ENCODE measurements around the gene CDKL2. TPM values are rescaled to one million over a fixed set of nuclear protein-coding genes. Genes with fewer than 3 reads are reported as not detected.

Gene CDKL2
- total and polyA plus RNA-seq, 9 of the 15 experiments (the other 6 are each of a cell fraction or from before 2014, with no cell fraction given) = 0.01 to 0.16 TPM; not detected in 7

DNA sequence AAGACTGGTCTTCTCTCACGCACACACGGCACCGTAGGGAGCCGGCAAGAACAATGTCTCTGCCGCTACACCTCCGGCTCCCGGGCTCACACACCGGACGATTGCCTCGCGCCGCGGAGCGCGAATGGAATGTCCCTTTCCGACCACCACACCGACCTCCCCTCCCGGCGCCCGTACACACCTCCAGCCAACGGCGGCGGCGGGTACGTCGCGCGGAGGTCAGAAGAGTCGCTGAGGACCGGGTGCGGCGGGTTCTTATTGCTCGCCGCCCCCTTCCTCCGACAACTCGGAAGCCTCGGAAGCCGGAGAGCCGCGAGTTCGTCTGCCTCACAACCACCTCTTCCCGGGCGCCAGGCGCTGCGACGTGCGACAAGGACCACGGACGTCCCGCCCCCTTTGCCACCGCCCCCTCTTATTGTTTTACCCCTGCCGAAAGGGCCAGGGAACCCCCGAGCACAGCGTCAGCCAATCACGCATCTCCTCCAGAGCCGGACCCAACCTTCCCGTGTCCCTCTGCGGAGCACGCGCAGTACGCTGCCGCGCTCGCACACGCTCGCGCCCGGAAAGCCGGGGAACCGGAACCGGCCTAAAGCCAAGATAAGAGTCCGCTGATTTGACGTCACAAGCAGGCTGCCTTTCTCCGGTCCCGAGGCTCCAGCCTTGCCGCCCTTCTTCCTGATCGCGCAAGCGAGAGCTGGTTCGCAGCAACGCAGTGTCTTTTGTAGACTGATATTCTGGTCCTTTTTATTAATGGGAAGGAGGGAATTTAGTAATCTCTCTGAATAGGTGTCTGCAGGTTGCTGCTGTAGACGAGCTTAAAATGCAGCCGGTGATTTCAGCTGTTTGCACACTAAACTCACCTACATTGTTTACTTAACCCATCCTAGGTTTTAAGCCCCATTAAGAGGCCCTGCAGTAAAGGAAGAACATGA, 43.0 kb upstream of the CDKL2 start, which contains the start of gene G3BP2 (continued):
- TF ChIP-seq CREM (IDR thresholded peaks at IDR 0.05; ENCODE audit: low read depth) (peak; percentile 96), PHF21A (IDR thresholded peaks at IDR 0.05; ENCODE audit: borderline replicate concordance, low read depth) (no peak), CREB1 (IDR thresholded peaks at IDR 0.05) (peak; percentile 86), CREB1 (CRISPR knock-in tag; IDR thresholded peaks at IDR 0.05) (peak; percentile 91), TAF7 (tag; IDR thresholded peaks at IDR 0.05) (peak; percentile 53; the same call in 1 of the 2 replicates), GABPB1 (CRISPR knock-in tag; IDR thresholded peaks at IDR 0.05) (peak; percentile 89), ZNF764 (CRISPR knock-in tag; IDR thresholded peaks at IDR 0.05; ENCODE audit: low read depth) (no peak), CBFB (CRISPR knock-in tag; IDR thresholded peaks at IDR 0.05) (no peak), PML (IDR thresholded peaks at IDR 0.05; ENCODE audit: low read length) (peak; percentile 67; the same call in 1 of the 2 replicates), E2F3 (CRISPR knock-in tag; IDR thresholded peaks at IDR 0.05) (no peak), HNRNPK (IDR thresholded peaks at IDR 0.05; ENCODE audit: low read depth, low read length, poor library complexity, severe bottlenecking) (no peak), MYC (IDR thresholded peaks at IDR 0.05; ENCODE audit: low read depth, low read length) (peak; percentile 89), MYC (CRISPR knock-in tag; IDR thresholded peaks at IDR 0.05; ENCODE audit: borderline replicate concordance, low read depth) (no peak), RBM22 (IDR thresholded peaks at IDR 0.05; ENCODE audit: low read depth, low read length, poor library complexity, severe bottlenecking) (peak; percentile 83), BCOR (IDR thresholded peaks at IDR 0.05) (no peak; the same call in 1 of the 2 replicates)
- TF ChIP-seq, protein P1, sequence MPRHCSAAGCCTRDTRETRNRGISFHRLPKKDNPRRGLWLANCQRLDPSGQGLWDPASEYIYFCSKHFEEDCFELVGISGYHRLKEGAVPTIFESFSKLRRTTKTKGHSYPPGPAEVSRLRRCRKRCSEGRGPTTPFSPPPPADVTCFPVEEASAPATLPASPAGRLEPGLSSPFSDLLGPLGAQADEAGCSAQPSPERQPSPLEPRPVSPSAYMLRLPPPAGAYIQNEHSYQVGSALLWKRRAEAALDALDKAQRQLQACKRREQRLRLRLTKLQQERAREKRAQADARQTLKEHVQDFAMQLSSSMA (CRISPR knock-in tag; IDR thresholded peaks at IDR 0.05) = no peak
- TF ChIP-seq, protein P2, sequence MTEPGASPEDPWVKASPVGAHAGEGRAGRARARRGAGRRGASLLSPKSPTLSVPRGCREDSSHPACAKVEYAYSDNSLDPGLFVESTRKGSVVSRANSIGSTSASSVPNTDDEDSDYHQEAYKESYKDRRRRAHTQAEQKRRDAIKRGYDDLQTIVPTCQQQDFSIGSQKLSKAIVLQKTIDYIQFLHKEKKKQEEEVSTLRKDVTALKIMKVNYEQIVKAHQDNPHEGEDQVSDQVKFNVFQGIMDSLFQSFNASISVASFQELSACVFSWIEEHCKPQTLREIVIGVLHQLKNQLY (CRISPR knock-in tag; conservative IDR thresholded peaks at IDR 0.05) = no peak
- TF ChIP-seq, protein P3, sequence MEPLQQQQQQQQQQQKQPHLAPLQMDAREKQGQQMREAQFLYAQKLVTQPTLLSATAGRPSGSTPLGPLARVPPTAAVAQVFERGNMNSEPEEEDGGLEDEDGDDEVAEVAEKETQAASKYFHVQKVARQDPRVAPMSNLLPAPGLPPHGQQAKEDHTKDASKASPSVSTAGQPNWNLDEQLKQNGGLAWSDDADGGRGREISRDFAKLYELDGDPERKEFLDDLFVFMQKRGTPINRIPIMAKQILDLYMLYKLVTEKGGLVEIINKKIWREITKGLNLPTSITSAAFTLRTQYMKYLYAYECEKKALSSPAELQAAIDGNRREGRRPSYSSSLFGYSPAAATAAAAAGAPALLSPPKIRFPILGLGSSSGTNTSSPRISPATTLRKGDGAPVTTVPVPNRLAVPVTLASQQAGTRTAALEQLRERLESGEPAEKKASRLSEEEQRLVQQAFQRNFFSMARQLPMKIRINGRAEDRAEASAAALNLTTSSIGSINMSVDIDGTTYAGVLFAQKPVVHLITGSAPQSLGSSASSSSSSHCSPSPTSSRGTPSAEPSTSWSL (CRISPR knock-in tag; IDR thresholded peaks at IDR 0.05; ENCODE audit: borderline replicate concordance) = no peak
- TF ChIP-seq, protein P4, sequence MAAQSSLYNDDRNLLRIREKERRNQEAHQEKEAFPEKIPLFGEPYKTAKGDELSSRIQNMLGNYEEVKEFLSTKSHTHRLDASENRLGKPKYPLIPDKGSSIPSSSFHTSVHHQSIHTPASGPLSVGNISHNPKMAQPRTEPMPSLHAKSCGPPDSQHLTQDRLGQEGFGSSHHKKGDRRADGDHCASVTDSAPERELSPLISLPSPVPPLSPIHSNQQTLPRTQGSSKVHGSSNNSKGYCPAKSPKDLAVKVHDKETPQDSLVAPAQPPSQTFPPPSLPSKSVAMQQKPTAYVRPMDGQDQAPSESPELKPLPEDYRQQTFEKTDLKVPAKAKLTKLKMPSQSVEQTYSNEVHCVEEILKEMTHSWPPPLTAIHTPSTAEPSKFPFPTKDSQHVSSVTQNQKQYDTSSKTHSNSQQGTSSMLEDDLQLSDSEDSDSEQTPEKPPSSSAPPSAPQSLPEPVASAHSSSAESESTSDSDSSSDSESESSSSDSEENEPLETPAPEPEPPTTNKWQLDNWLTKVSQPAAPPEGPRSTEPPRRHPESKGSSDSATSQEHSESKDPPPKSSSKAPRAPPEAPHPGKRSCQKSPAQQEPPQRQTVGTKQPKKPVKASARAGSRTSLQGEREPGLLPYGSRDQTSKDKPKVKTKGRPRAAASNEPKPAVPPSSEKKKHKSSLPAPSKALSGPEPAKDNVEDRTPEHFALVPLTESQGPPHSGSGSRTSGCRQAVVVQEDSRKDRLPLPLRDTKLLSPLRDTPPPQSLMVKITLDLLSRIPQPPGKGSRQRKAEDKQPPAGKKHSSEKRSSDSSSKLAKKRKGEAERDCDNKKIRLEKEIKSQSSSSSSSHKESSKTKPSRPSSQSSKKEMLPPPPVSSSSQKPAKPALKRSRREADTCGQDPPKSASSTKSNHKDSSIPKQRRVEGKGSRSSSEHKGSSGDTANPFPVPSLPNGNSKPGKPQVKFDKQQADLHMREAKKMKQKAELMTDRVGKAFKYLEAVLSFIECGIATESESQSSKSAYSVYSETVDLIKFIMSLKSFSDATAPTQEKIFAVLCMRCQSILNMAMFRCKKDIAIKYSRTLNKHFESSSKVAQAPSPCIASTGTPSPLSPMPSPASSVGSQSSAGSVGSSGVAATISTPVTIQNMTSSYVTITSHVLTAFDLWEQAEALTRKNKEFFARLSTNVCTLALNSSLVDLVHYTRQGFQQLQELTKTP (IDR thresholded peaks at IDR 0.05; ENCODE audit: low read depth in 1 of 2, partially characterized antibody in 2 of 2) = peak in 1 of 2 experiments; percentile 41
- TF ChIP-seq, protein P5, sequence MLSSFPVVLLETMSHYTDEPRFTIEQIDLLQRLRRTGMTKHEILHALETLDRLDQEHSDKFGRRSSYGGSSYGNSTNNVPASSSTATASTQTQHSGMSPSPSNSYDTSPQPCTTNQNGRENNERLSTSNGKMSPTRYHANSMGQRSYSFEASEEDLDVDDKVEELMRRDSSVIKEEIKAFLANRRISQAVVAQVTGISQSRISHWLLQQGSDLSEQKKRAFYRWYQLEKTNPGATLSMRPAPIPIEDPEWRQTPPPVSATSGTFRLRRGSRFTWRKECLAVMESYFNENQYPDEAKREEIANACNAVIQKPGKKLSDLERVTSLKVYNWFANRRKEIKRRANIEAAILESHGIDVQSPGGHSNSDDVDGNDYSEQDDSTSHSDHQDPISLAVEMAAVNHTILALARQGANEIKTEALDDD (IDR thresholded peaks at IDR 0.05) = peak; percentile 29; the same call in 1 of the 2 replicates

Measured in K562 (cell line).